PC-3 (cell line): ENCODE measurements around the gene SH3GL3. TPM values are rescaled to one million over a fixed set of nuclear protein-coding genes. Genes with fewer than 3 reads are reported as not detected.

Source experiments
- ATAC-seq: fragments of 200-7000 bp; cut with Tn5 transposase; 2 replicates; pipeline ENCODE4 v1.9.1; 2020; ENCODE audit warnings: mild to moderate bottlenecking, moderate library complexity
- BruUV-seq: library from RNA; stranded (reverse); fragments of 400-500 nt; replicated peaks from 2 replicates; lab custom pipeline; 2021; lab: Mats Ljungman, UMichigan
- CTCF ChIA-PET: fragments of 300-600 bp; sonication (Branson Sonifier 250); formaldehyde crosslinking; loops from one replicate; lab custom pipeline; 2022; ENCODE audit warnings: antibody characterized with exemption; lab: Charles Lee
- POLR2A ChIA-PET: fragments of 300-600 bp; sonication (Branson Sonifier 250); formaldehyde crosslinking; loops from one replicate; lab custom pipeline; 2022; ENCODE audit warnings: antibody characterized with exemption; ENCODE audit not compliant: unreplicated experiment; lab: Charles Lee
- DNase-seq: peaks from one replicate; pipeline ENCODE4 v3.0.0-alpha.2; 2015
- H2AFZ ChIP-seq: fragments of 300-600 bp; sonication (generic); 2 replicates; pipeline ENCODE4 v1.6.0; 2016; ENCODE audit warnings: antibody characterized with exemption, low read length
- H3F3A ChIP-seq: fragments of 300-600 bp; sonication (generic); one replicate; pipeline ENCODE4 v1.6.0; 2017; ENCODE audit warnings: antibody characterized with exemption, low read length, control low read depth, mild to moderate bottlenecking; ENCODE audit not compliant: unreplicated experiment
- H3K27ac ChIP-seq: fragments of 300-600 bp; sonication (generic); 2 replicates; pipeline ENCODE4 v1.5.1; 2016; ENCODE audit warnings: mild to moderate bottlenecking, low read length
- H3K27me3 ChIP-seq: fragments of 300-600 bp; sonication (generic); 2 replicates; pipeline ENCODE4 v1.6.1; 2016; ENCODE audit warnings: low read length, mixed read lengths
- H3K36me3 ChIP-seq: fragments of 300-600 bp; sonication (generic); 2 replicates; pipeline ENCODE4 v1.6.1; 2016; ENCODE audit warnings: low read depth, mixed run types, low read length, mixed read lengths
- H3K4me1 ChIP-seq: fragments of 300-600 bp; sonication (generic); 2 replicates; pipeline ENCODE4 v1.5.1; 2016; ENCODE audit warnings: low read length; ENCODE audit not compliant: insufficient read depth
- H3K4me2 ChIP-seq: fragments of 300-600 bp; sonication (generic); 2 replicates; pipeline ENCODE4 v1.6.0; 2016; ENCODE audit warnings: low read length
- H3K4me3 ChIP-seq: fragments of 300-600 bp; sonication (generic); 2 replicates; pipeline ENCODE4 v1.5.1; 2016; ENCODE audit warnings: mild to moderate bottlenecking, low read length, mixed read lengths
- H3K79me2 ChIP-seq: fragments of 300-600 bp; sonication (generic); 2 replicates; pipeline ENCODE4 v1.6.1; 2017; ENCODE audit warnings: low read length, mixed read lengths
- H3K9ac ChIP-seq: fragments of 300-600 bp; sonication (generic); 2 replicates; pipeline ENCODE4 v1.6.0; 2016; ENCODE audit warnings: mild to moderate bottlenecking, low read length
- H3K9me2 ChIP-seq: fragments of 300-600 bp; sonication (generic); replicated peaks from 2 replicates; pipeline ENCODE4 v1.6.1; 2016; ENCODE audit warnings: mixed run types, low read length, mixed read lengths
- H3K9me3 ChIP-seq: fragments of 300-600 bp; sonication (generic); 2 replicates; pipeline ENCODE4 v1.6.1; 2016; ENCODE audit warnings: low read length, mixed read lengths
- H4K20me1 ChIP-seq: fragments of 300-600 bp; sonication (generic); 2 replicates; pipeline ENCODE4 v1.6.1; 2016; ENCODE audit warnings: low read length, mixed read lengths
- CTCF ChIP-seq: fragments of 300-600 bp; sonication (generic); conservative IDR thresholded peaks from 2 replicates; pipeline ENCODE4 v1.5.1; 2017; ENCODE audit warnings: antibody characterized with exemption, low read depth, mild to moderate bottlenecking, low read length
- EZH2 ChIP-seq: fragments of 300-600 bp; sonication (generic); IDR thresholded peaks from one replicate; pipeline ENCODE4 v1.6.1; 2017; ENCODE audit warnings: antibody characterized with exemption, mild to moderate bottlenecking, low read length; ENCODE audit not compliant: unreplicated experiment
- EZH2phosphoT487 ChIP-seq: fragments of 300-600 bp; sonication (generic); IDR thresholded peaks from 2 replicates; pipeline ENCODE4 v1.6.1; 2018; ENCODE audit warnings: mild to moderate bottlenecking, antibody characterized with exemption, low read length, borderline replicate concordance
- intact Hi-C: fragments of 100-400 bp; cut with micrococcal nuclease; formaldehyde crosslinking; loops from 2 replicates; pipeline ENCODE4 v1.9.0; 2023
- total RNA-seq: library from RNA; depleted of rRNA; stranded (reverse); fragments of >200 nt; gene quantifications from 2 replicates; pipeline ENCODE4 v1.2.3, GENCODE V29; 2014

The SH3GL3 gene
- total RNA-seq, 1 experiment from 2014 or later = 3.6 TPM

GRCh38 chr15:83404121-83404520, 43.0 kb upstream of the SH3GL3 start:
- no peaks in the 10 kb centered on the region for H3K27me3 ChIP-seq
- DNase-seq = no peak
- no peaks in the 10 kb centered on the region for H3K79me2 ChIP-seq
- CTCF ChIA-PET = no interaction called here
- TF ChIP-seq EZH2 (no peak), CTCF (no peak), EZH2phosphoT487 (no peak)
- H3K4me3 ChIP-seq = no peak overlapping the region
- ATAC-seq = no peak
- H2AFZ ChIP-seq = no peak overlapping the region
- BruUV-seq = no TSS peak
- intact Hi-C loops = no loop called here
- H3K36me3 ChIP-seq = no peaks in the 10 kb centered on the region
- H3K9me3 ChIP-seq = no peaks in the 10 kb centered on the region
- no peaks in the 10 kb centered on the region for H3K4me1 ChIP-seq
- no peak overlapping the region for H3K4me2 ChIP-seq
- no peaks in the 10 kb centered on the region for H3F3A ChIP-seq
- H3K9me2 ChIP-seq = no peaks in the 10 kb centered on the region
- no peak overlapping the region for H3K9ac ChIP-seq
- no peaks in the 10 kb centered on the region for H4K20me1 ChIP-seq
- no peak overlapping the region for H3K27ac ChIP-seq
- POLR2A ChIA-PET = interaction anchor here (0.6 kb wide), 1 partner anchor 156 kb away, joined by 6 read pairs; no protein-coding TSS in a partner anchor

GRCh38 chr15:83410532-83410931, 36.6 kb upstream of the SH3GL3 start:
- Histone ChIP-seq H3K9me2 (no peaks in the 10 kb centered on the region), H3K9me3 (no peaks in the 10 kb centered on the region), H3F3A (no peaks in the 10 kb centered on the region), H3K79me2 (no peaks in the 10 kb centered on the region), H3K27ac (no peak overlapping the region), H3K4me2 (no peak overlapping the region), H3K4me3 (no peak overlapping the region), H3K36me3 (no peaks in the 10 kb centered on the region), H3K27me3 (no peaks in the 10 kb centered on the region), H3K4me1 (no peaks in the 10 kb centered on the region), H3K9ac (no peak overlapping the region), H2AFZ (no peak overlapping the region), H4K20me1 (no peaks in the 10 kb centered on the region)
- BruUV-seq = no TSS peak
- ChIA-PET CTCF (no interaction called here), POLR2A (no interaction called here)
- intact Hi-C loops = no loop called here
- ATAC-seq (no peak), DNase-seq (peak; percentile 23)
- TF ChIP-seq EZH2phosphoT487 = no peak
- TF ChIP-seq EZH2 = no peak
- TF ChIP-seq CTCF = no peak

- Histone ChIP-seq H3K9me3 (no peaks in the 10 kb centered on the region), H3K27ac (no peak overlapping the region), H3K36me3 (no peaks in the 10 kb centered on the region), H4K20me1 (no peaks in the 10 kb centered on the region), H3K9ac (no peak overlapping the region), H3K4me2 (no peak overlapping the region), H3K9me2 (no peaks in the 10 kb centered on the region), H2AFZ (no peak overlapping the region), H3K79me2 (no peaks in the 10 kb centered on the region), H3K4me1 (no peaks in the 10 kb centered on the region), H3K4me3 (no peak overlapping the region), H3K27me3 (no peaks in the 10 kb centered on the region), H3F3A (no peaks in the 10 kb centered on the region)
- TF ChIP-seq EZH2phosphoT487 (no peak), CTCF (no peak)
- ChIA-PET CTCF (no interaction called here), POLR2A (no interaction called here)
- no peak for ATAC-seq
- intact Hi-C loops = no loop called here
- BruUV-seq = no TSS peak
- DNase-seq = no peak
Measured at GRCh38 chr15:83413054-83413719, 34.0 kb upstream of the SH3GL3 start.
